Transverse colon (tissue), 3 donors: ENCODE data around the gene CEL.

Experiments used
- EP300 ChIP-seq: sonication (generic); formaldehyde crosslinking; IDR thresholded peaks from one replicate; pipeline ENCODE4 v1.6.1; 2017; ENCODE audit warnings: antibody characterized with exemption, low read depth
- TF ChIP-seq, protein P1 (sequence below), 5 experiments: fragments of 200-600 bp in 3 of 5; fragments of 450-650 bp in 2 of 5; sonication (generic) in 3 of 5; IDR thresholded peaks; 1 replicate in 2 of 5; 2 replicates in 3 of 5; pipeline ENCODE4 v1.5.1; 2016 to 2017; ENCODE audit warnings: antibody characterized with exemption in 5 of 5, inconsistent platforms in 3 of 5, mild to moderate bottlenecking in 2 of 5, moderate library complexity in 1 of 5

DNA sequence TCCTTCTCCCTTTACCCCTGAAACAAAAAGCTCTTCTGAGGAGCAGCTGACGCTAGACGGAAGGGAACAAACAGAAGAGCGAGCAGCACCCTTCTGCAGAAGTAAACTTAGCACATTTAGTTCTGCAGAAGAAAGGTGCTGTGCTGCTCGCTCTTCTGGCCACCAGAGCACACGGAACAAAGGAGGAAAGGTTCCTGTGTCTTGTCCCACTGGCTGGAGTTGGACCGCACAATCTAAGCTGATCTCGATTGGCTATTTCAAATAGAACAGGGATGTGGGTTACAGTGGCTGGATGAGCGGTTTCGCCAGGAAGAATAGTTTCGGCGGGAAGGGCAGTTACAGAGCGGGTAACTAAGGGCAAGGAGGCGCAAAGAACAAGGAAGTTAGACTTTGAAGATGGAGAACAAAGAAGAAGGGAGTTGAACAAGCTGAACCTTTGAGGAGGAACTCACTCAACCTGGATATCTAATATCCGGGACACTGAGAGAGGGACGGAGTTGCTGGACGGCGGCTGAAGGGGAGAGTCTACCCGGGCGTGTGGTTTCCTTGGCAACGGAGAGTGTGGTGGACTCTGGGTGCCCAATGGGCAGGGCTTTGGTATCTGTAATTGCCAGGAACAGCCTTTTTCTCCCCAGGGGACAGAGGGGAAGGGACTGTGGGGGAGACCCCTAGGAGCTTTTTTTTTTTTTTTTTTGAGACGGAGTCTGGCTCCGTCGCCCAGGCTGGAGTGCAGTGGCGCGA, 23.8 kb upstream of the CEL start:
- TF ChIP-seq, protein P1, sequence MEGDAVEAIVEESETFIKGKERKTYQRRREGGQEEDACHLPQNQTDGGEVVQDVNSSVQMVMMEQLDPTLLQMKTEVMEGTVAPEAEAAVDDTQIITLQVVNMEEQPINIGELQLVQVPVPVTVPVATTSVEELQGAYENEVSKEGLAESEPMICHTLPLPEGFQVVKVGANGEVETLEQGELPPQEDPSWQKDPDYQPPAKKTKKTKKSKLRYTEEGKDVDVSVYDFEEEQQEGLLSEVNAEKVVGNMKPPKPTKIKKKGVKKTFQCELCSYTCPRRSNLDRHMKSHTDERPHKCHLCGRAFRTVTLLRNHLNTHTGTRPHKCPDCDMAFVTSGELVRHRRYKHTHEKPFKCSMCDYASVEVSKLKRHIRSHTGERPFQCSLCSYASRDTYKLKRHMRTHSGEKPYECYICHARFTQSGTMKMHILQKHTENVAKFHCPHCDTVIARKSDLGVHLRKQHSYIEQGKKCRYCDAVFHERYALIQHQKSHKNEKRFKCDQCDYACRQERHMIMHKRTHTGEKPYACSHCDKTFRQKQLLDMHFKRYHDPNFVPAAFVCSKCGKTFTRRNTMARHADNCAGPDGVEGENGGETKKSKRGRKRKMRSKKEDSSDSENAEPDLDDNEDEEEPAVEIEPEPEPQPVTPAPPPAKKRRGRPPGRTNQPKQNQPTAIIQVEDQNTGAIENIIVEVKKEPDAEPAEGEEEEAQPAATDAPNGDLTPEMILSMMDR (IDR thresholded peaks at IDR 0.05): no peak
- TF ChIP-seq EP300: no peak
